ENCODE measurements around the gene LECT2. TPM values are rescaled to one million over a fixed set of nuclear protein-coding genes. Genes with fewer than 3 reads are reported as not detected.

The LECT2 gene
- total and polyA plus RNA-seq, 2 donors from 2014 or later: not detected

- intact Hi-C loops (cut with DNase I): no loop called here
- Histone ChIP-seq H3K9ac (ENCODE audit: low read length in 3 of 3) (no peak overlapping the region), H3K4me3 (ENCODE audit: low read length in 3 of 3) (no peak overlapping the region), H3K27ac (ENCODE audit: low read depth in 2 of 2, low read length in 2 of 2) (no peak overlapping the region), H3K36me3 (ENCODE audit: control insufficient read depth in 2 of 3, insufficient read depth in 3 of 3, low read length in 3 of 3) (no peaks in the 10 kb centered on the region), H3K4me1 (ENCODE audit: control insufficient read depth in 2 of 3, insufficient read depth in 2 of 3, low read depth in 1 of 3, low read length in 3 of 3) (no peaks in the 10 kb centered on the region), H3K9me3 (ENCODE audit: control insufficient read depth in 2 of 3, insufficient read depth in 1 of 3, low read length in 3 of 3) (no peaks in the 10 kb centered on the region), H3K27me3 (ENCODE audit: control insufficient read depth, insufficient read depth, low read length) (no peaks in the 10 kb centered on the region)
- FAIRE-seq (no peak), DNase-seq (no peak)
- TF ChIP-seq CTCF (IDR thresholded peaks at IDR 0.05; ENCODE audit: borderline replicate concordance, extremely low read depth, insufficient read depth): no peak
Measured at GRCh38 chr5:135942202-135942771, 12.5 kb downstream of the LECT2 start.

GRCh38 chr5:135941711-135942110 is 13.1 kb downstream of the LECT2 start:
- Histone ChIP-seq H3K36me3 (ENCODE audit: control insufficient read depth in 2 of 3, insufficient read depth in 3 of 3, low read length in 3 of 3) (no peaks in the 10 kb centered on the region), H3K4me1 (ENCODE audit: control insufficient read depth in 2 of 3, insufficient read depth in 2 of 3, low read depth in 1 of 3, low read length in 3 of 3) (no peaks in the 10 kb centered on the region), H3K27ac (ENCODE audit: low read depth in 2 of 2, low read length in 2 of 2) (no peak overlapping the region), H3K4me3 (ENCODE audit: low read length in 3 of 3) (no peak overlapping the region), H3K9ac (ENCODE audit: low read length in 3 of 3) (no peak overlapping the region), H3K9me3 (ENCODE audit: control insufficient read depth in 2 of 3, insufficient read depth in 1 of 3, low read length in 3 of 3) (no peaks in the 10 kb centered on the region), H3K27me3 (ENCODE audit: control insufficient read depth, insufficient read depth, low read length) (no peaks in the 10 kb centered on the region)
- TF ChIP-seq CTCF (IDR thresholded peaks at IDR 0.05; ENCODE audit: borderline replicate concordance, extremely low read depth, insufficient read depth): no peak
- intact Hi-C loops (cut with DNase I): no loop called here
- FAIRE-seq: no peak
- no peak for DNase-seq

GRCh38 chr5:135937245-135937911 is 17.4 kb downstream of the LECT2 start:
- Histone ChIP-seq H3K36me3 (ENCODE audit: control insufficient read depth in 2 of 3, insufficient read depth in 3 of 3, low read length in 3 of 3) (no peaks in the 10 kb centered on the region), H3K9me3 (ENCODE audit: control insufficient read depth in 2 of 3, insufficient read depth in 1 of 3, low read length in 3 of 3) (no peaks in the 10 kb centered on the region), H3K27ac (ENCODE audit: low read depth in 2 of 2, low read length in 2 of 2) (no peak overlapping the region), H3K9ac (ENCODE audit: low read length in 3 of 3) (no peak overlapping the region), H3K4me1 (ENCODE audit: control insufficient read depth in 2 of 3, insufficient read depth in 2 of 3, low read depth in 1 of 3, low read length in 3 of 3) (no peaks in the 10 kb centered on the region), H3K4me3 (ENCODE audit: low read length in 3 of 3) (no peak overlapping the region), H3K27me3 (ENCODE audit: control insufficient read depth, insufficient read depth, low read length) (no peaks in the 10 kb centered on the region)
- DNase-seq (no peak), FAIRE-seq (no peak)
- intact Hi-C loops (cut with DNase I): no loop called here
- no peak for TF ChIP-seq CTCF (IDR thresholded peaks at IDR 0.05; ENCODE audit: borderline replicate concordance, extremely low read depth, insufficient read depth)

All from kidney (tissue), 14 donors.